HG02852 (cell line): ENCODE measurements around the gene EPN2.
"Not testable (repeated sequence)": the region's sequence is repeated elsewhere in the genome, so short reads cannot be mapped to it uniquely, and the experiment has no call there.

Experiments
- ATAC-seq: cut with Tn5 transposase; IDR thresholded peaks from one replicate; pipeline ENCODE4 v1.9.1; 2021; ENCODE audit warnings: mild to moderate bottlenecking, moderate library complexity; ENCODE audit not compliant: unreplicated experiment

The EPN2 gene

DNA sequence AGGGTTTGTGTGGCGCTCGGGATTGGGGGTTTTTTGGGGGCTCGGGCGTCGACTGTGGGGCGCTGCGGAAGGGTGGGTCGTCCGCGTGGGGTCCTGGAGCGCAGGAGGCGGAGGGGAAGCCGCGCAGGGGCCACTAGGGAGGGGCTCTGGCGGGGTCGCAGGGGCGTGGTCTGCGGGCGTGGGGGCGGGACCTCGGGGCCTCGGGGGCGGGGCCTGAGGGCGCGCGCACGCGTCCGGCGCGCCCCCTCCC lies at the start of gene EPN2:
TSS of gene EPN2 (plus strand) at position 228 of the 250 bp plus-strand sequence. CDS start 45,754 bp downstream, outside the sequence.
- not testable (repeated sequence) for ATAC-seq

- ATAC-seq = peak; percentile 31
These were observed 49.0 kb upstream of the EPN2 start for GRCh38 chr17:19187883-19188869.

- peak; percentile 54 for ATAC-seq
These were observed 48.1 kb upstream of the EPN2 start for GRCh38 chr17:19188870-19189708.

DNA sequence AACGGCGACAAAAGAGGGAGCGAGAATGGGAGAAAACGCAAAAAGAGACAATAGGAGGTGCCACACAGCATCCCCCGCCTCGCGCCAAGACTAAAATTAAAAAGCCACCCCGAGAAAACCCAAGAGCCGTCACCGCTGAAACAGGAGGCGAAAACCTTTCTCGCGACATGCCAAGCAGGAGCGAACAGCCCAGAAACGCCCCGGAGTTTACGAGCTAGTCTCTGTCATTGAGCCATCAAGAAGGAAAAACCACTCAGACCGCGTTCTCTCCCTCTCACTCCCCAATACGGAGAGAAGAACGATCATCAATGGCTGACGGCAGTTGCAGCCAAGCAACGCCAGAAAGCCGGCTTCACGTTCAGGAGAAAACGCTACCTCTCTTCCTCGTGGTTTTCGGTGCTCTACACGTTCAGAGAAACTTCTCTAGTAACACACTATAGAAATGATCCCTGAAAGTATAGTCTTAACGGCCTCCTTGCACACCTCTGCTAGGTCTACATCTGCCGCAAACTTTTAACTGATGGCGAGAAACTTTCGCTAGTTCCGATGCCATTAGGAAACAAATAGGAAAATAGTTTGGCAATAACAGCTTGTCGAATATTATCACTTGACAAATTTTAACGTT lies 47.3 kb upstream of the EPN2 start:
- not testable (repeated sequence) for ATAC-seq

- peak; percentile 87 for ATAC-seq
These were observed 40.6 kb upstream of the EPN2 start for GRCh38 chr17:19196382-19197204.

- peak; percentile 78 for ATAC-seq
These were observed 34.7 kb upstream of the EPN2 start for GRCh38 chr17:19202448-19202847.

GRCh38 chr17:19203429-19203828 lies 33.7 kb upstream of the EPN2 start:
- ATAC-seq = not testable (repeated sequence)

DNA sequence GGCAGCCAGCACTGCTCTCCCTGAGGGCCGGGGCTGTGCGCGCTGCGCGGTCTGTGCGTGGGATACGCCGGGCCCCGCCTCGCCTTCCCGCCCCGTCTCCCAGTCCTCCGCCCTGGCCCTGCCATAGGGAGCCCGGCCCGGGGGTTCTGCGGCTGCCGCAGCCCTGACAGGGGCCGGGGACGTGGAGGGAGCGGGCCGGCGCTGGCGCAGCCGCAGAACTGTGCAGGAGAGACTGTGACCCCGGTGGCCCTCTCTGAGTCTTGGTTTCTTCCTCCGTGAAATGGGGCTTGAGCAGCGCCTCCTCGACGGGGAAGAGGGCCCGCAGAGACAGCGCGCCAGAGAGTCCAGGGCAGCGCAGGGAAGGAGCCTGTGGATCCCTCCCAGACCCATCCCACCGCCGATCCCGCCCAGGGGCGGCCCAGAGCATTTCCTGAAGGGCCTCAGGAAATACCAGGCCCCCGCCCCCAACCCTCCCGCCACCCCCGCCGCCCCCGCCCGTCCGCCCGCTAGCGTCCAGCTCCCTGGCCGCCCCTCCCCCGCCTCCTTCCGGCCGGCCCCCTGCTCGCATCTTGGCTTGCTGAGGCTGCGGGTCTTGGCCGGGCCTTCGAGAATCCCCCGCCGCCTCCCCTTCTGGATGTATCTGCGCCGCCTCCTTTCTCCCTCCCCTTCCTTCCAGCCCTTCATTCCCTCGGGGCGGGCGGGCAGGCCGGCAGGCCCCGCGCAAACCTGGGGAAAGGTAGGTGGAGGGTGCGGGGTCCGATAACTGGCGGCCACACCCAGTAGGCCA lies 21.9 kb upstream of the EPN2 start:
- not testable (repeated sequence) for ATAC-seq

DNA sequence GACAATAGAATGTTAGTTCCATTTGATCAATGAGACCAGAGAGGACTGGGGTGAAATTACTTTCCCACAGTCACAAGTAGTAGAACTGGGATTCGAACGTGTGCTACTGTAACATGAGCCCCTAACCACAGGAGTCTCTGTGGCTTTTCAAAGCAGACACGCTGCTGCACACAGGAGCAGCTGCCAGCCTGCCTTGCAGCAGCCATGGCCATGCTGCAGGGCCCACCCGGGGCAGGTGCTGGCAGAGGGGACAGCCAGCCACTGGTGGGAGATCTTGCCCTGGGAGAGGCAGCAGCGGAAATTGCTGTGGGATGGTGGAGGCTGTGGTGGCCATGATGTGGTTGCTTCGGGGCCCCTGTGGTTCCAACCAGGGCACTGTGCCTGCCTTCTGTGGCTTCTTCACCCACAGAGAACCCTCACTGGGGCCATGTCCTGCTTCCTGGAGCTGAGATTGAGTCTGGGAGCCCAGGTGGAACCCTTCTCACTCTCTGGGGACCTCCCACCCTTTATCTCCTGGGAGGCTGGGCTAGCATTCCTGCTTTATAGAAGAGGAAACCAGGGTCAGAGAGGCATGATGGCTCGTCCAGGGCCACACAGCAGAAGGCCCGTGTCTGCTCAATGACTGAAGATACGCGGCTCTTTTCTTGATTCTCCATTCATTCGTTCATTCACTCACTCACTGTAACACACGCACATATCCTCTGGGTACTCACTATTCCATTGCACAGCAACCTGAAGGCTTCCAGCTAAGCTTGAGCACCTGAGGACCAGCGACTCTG lies 20.8 kb upstream of the EPN2 start:
- ATAC-seq = not testable (repeated sequence)

GRCh38 chr17:19218914-19219313 lies 18.3 kb upstream of the EPN2 start:
- ATAC-seq = not testable (repeated sequence)

DNA sequence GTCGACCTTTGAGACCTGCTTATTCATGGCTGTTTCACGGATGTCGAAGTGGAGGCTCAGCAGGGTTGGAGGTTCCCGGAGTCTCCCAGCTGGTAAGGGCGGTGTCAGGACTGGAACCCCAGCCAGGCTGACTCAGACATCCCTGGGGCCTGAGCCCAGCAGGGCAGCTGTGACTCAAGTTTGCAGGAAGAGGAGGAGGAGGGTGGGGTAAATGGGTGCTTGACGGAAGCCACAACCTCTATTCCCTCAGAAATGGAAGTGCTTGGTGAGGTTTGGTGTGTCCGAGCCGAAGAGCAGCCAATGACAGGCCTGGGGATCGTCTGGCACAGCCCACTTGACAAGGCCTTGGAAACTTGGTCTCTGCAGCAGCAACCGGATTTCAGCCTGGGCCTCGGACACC lies 17.8 kb upstream of the EPN2 start:
- ATAC-seq = not testable (repeated sequence)

DNA sequence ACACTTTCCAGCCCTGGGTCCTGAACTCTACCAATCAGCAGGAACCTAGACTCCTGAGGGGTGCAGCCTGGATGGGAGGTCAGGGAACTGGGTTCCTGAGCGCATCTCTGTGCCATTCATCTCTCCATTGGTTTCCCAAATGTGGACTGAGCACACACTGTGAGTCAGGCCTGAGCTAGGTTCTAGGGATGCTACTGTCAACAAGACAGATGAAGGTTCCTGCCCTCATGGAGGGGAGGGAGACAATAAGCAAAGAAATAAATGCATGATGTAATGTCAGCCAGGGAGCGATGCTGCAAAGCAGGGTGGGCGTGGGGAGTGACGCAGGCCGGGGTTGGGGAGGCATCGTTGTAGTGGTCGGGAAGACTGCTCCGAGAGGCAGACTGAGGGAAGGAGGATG lies 17.0 kb upstream of the EPN2 start:
- ATAC-seq = not testable (repeated sequence)

DNA sequence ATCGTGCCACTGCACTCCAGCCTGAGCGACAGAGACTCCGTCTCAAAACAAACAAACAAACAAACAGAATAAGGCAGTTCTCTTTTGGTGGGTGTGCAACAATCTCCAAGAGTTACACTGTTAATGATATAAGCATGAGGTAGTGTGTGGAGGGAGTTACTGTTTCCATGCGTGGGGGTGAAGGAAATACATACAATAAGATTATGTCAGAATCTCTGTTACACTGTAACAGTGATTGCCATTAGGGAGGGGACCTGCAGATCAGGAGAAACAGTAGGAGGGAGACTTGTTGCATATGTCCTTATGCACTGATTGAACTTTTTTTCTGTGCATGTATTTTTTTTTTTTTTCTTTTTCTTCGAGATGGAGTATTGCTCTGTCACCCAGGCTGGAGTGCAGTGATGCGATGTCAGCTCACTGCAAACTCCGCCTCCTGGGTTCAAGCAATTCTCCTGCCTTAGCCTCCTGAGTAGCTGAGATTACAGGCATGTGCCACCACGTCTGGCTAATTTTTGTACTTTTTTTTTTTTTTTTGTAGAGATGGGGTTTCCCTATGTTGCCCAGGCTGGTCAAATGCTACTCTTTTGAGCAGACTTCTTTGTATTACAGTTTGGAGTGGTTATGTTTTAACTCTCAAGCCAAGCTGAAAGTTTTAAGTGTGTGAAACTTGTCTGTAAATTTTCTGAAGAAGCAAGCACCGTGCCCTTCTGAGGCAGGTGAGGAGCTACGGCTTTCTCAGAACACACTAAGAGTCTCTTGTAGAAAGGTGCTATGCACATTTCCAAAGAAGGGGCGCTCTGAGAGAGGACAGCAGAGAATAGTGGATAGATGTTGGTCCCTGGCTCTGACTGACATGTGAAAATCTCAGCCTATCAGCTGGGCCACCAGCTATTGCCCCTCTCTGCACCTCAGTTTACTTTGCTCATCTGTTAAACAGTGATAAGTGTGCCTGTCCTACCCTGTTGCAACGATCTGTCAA lies 10.3 kb upstream of the EPN2 start:
- not testable (repeated sequence) for ATAC-seq

DNA sequence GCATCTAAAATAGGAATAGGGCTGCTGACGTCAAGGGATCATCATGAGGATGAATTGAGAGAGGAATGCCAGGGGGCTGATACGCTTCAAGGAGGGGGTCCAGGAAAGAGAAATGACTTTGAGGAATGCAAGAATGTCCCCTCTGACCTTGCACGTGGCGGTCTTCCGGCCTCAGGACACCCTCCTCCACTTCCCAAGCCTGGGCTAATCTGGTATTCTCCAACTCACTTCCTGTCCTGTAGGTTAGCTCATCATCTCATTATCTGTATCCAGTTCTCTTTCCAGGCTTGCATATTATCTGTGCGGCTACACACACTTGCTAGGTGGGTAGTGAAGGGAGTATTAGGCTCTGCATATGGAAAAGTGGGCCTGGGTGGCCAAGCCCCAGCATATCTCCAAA lies 2.5 kb upstream of the EPN2 start:
- not testable (repeated sequence) for ATAC-seq

- peak; percentile 14 for ATAC-seq
These were observed 621 bp upstream of the EPN2 start for GRCh38 chr17:19236351-19237138.

DNA sequence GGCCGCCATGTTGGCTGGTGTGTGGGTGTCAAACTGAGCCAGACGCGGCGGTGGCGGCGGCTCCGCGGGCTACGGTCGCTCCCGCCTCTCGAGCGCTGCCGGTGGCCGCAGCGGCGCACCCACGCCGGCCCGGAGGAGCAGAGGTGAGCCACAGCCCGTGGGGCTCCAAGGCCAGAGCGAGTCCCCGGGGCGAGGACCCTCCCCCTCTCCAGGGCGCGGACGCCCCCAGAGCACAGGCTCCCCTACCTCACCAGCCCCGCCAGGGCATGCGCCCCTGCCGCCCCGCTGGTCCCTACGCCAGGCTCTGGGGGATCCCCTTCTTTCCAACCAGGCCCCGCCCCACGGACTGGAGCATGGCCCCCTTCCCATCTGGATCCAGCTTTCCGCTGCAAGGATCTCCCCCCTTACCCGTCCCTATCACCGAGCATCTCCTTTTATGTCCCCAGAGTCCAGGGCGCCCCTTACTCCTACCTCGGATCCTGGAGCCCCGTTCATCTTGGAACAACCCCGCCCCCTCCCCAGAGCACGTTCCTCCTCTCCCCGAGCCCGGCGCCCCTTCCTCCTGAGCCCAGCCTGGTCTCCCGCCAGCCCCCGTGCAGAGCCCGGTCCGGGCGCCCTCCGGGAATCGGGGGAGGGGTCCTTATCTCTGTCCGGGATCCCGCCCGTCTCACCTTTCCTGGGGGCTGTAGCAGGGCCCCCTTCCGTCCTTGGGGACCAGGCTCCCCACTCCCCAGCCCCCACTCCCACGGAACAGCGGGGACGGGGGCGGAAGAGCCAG lies 412 bp downstream of the EPN2 start:
- ATAC-seq = peak; percentile 77
